Testis (tissue), 5 donors: ENCODE measurements around the gene SPIN2A. TPM values are rescaled to one million over a fixed set of nuclear protein-coding genes. Genes with fewer than 3 reads are reported as not detected.
A peak's percentile ranks its signal among the peaks of the same experiment; 100 is the strongest.
"Not testable (repeated sequence)": the region's sequence is repeated elsewhere in the genome, so short reads cannot be mapped to it uniquely, and the experiment has no call there.

Experiments
- DNase-seq: peaks from one replicate; pipeline ENCODE4 v3.0.0-alpha.2; 2019
- H3K27ac ChIP-seq, 2 donors: fragments of 200-600 bp; sonication (generic); one replicate each; pipeline ENCODE4 v1.5.1; 2019
- H3K27me3 ChIP-seq: fragments of 200-600 bp; sonication (generic); one replicate; pipeline ENCODE4 v1.5.1; 2019
- H3K36me3 ChIP-seq: fragments of 200-600 bp; sonication (generic); one replicate; pipeline ENCODE4 v1.5.1; 2017; ENCODE audit warnings: low read depth; ENCODE audit errors: missing control alignments
- H3K4me1 ChIP-seq: fragments of 200-600 bp; sonication (generic); one replicate; pipeline ENCODE4 v1.5.1; 2019
- H3K4me3 ChIP-seq, 2 donors: fragments of 200-600 bp; sonication (generic); one replicate each; pipeline ENCODE4 v1.5.1; 2017 to 2019
- H3K9me3 ChIP-seq: fragments of 200-600 bp; sonication (generic); one replicate; pipeline ENCODE4 v1.5.1; 2017
- POLR2A ChIP-seq: fragments of 450-650 bp; IDR thresholded peaks from one replicate; pipeline ENCODE4 v1.6.1; 2017; ENCODE audit warnings: antibody characterized with exemption, mild to moderate bottlenecking, moderate library complexity
- WGBS, 2 donors: methylation state at CpG; one replicate each; pipeline ENCODE4 v1.1.5; 2018; 5-methylcytosine and 5-hydroxymethylcytosine counted together
- intact Hi-C: fragments of 100-400 bp; cut with DNase I; formaldehyde crosslinking; loops from one replicate; pipeline ENCODE4 v1.15.1; 2023; ENCODE audit warnings: low total_unique reads
- long read RNA-seq, 2 donors: transcript quantifications; one replicate each; lab custom pipeline, GENCODE V29; 2026
- polyA plus RNA-seq: library from polyadenylated mRNA; stranded (reverse); fragments of 350-450 nt; fragmentation: Illumina TruSeq; extraction: RNeasy Lipid Tissue Mini Kit (QIAGEN cat#74804); gene quantifications from one replicate; pipeline ENCODE4 v1.2.3, GENCODE V29; 2014; ENCODE audit warnings: low read depth, low replicate concordance; ENCODE audit not compliant: insufficient read depth
- total RNA-seq, 2 donors: library from RNA; depleted of rRNA; stranded (reverse); fragments of >200 nt; gene quantifications; one replicate each; pipeline ENCODE4 v1.2.3, GENCODE V29; 2016
- TF ChIP-seq, protein P1 (sequence below), 3 experiments: fragments of 450-650 bp in 2 of 3; fragments of 200-600 bp in 1 of 3; sonication (generic) in 1 of 3; IDR thresholded peaks; one replicate each; pipeline ENCODE4 v1.5.1; 2016 to 2019; ENCODE audit warnings: antibody characterized with exemption in 3 of 3, mild to moderate bottlenecking in 2 of 3, moderate library complexity in 1 of 3

The SPIN2A gene
- total RNA-seq (under 1 TPM; 0.71 to 0.99 TPM), polyA plus RNA-seq (0.34 TPM)
- long read RNA-seq, donor 1: 0 reads
- long read RNA-seq, donor 2, partial matches to known transcripts: 0 of 2 reads
- long read RNA-seq, donor 2, other reads (novel, unspliced or antisense): 0 of 2 reads

DNA sequence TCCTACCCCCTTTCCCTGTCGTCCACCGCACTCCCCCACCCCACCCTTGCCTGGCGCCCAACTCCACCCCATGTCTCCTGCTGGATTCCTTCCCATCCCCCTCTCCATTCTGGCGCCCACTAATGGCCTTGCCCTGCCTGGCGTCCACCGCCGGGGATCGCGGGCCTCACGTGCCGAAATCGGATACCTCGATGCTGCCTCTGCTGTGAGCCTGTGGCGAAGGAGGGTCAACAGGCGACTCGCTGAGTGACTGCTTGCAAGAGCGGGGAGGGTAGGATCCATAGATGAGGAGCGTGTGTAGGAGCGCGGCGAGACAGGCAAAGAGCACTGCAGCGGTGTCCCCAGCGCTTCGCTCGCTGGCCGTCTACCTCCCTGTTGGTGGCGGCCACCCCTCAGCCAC is at the start of gene SPIN2A:
SPIN2A (minus strand) TSS at position 325 of the 400 bp plus-strand sequence. CDS start 800 bp downstream, outside the sequence.
- intact Hi-C loops, H3K4me1 ChIP-seq, H3K36me3 ChIP-seq, H3K4me3 ChIP-seq, DNase-seq, H3K27me3 ChIP-seq, H3K27ac ChIP-seq, H3K9me3 ChIP-seq: not testable (repeated sequence)
- 25 to 35% methylated on average over 13 to 26 of the region's 27 CpGs for WGBS, 2 donors

DNA sequence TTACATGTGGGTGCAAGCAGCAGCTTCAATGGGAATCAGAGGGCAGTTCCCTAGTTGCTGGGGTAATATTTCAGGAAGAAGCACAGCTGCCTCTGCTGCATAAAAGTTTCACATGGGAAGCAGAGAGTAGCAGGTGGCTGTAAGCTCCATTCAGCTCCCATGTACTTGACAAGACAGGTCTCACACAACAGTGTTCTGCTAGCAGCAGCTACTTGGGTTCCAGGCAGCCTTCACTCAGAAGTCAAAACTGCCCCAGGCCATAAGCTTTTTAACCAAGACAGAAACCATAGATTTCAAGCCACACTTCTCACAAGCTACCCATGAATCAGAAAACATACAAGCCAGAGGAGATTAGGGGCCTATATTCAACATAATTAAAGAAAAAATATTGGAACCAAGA is 41.4 kb upstream of the SPIN2A start:
- H3K4me1 ChIP-seq: no peaks in the 10 kb centered on the region
- H3K9me3 ChIP-seq: no peaks in the 10 kb centered on the region
- H3K27me3 ChIP-seq: no peaks in the 10 kb centered on the region
- no peak overlapping the region for H3K4me3 ChIP-seq
- no peak for DNase-seq
- H3K36me3 ChIP-seq: no peaks in the 10 kb centered on the region
- no peak overlapping the region for H3K27ac ChIP-seq
- TF ChIP-seq, protein P1, sequence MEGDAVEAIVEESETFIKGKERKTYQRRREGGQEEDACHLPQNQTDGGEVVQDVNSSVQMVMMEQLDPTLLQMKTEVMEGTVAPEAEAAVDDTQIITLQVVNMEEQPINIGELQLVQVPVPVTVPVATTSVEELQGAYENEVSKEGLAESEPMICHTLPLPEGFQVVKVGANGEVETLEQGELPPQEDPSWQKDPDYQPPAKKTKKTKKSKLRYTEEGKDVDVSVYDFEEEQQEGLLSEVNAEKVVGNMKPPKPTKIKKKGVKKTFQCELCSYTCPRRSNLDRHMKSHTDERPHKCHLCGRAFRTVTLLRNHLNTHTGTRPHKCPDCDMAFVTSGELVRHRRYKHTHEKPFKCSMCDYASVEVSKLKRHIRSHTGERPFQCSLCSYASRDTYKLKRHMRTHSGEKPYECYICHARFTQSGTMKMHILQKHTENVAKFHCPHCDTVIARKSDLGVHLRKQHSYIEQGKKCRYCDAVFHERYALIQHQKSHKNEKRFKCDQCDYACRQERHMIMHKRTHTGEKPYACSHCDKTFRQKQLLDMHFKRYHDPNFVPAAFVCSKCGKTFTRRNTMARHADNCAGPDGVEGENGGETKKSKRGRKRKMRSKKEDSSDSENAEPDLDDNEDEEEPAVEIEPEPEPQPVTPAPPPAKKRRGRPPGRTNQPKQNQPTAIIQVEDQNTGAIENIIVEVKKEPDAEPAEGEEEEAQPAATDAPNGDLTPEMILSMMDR (IDR thresholded peaks at IDR 0.05): no peak
- TF ChIP-seq POLR2A: no peak
- intact Hi-C loops: no loop called here

DNA sequence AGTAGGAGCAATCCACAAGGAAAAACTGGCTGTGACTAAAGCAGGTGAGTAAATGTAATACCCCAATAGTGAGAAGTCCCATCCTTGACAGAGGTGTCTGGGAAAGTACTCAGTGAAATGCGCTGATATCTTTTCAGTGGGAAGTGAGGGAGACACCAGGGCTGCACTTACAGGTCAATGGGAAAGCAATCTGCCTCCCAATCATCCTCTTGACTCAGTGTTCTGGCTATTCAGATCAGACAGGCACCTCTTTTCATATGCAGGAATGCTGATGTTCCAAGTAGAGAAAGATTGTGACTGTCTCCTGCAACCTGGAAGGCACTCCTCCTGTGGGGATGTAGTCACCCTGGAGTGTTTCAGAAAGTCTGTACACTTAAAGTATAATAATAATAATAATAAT is 39.9 kb upstream of the SPIN2A start:
- no peak for TF ChIP-seq POLR2A
- TF ChIP-seq, protein P1 (IDR thresholded peaks at IDR 0.05): no peak
- no peaks in the 10 kb centered on the region for H3K4me1 ChIP-seq
- intact Hi-C loops: no loop called here
- no peak overlapping the region for H3K4me3 ChIP-seq
- DNase-seq: no peak
- no peaks in the 10 kb centered on the region for H3K36me3 ChIP-seq
- H3K27me3 ChIP-seq: no peaks in the 10 kb centered on the region
- H3K27ac ChIP-seq: no peak overlapping the region
- 14 to 29% methylated on average over 1 of the region's 1 CpG for WGBS, 2 donors
- no peaks in the 10 kb centered on the region for H3K9me3 ChIP-seq

DNA sequence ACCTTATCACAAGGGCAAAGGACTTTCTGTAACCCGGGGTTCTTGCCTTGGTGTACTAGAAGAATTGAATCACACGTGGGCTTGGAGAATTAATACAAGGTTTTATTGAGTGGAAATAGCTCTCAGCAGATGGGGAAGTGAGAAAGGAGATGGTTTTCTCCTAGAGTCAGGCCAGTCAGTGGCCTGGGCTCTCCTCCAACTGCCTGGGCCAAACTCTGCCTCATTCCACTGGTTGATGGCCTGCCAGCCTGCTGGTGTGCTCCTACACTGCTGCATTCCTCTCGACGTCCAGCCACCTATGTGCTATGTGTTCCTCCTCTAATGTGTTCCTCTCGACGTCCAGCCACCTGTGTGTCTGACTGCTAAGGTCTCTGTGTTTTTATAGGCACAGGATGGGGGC is 35.3 kb upstream of the SPIN2A start:
- Histone ChIP-seq H3K36me3 (no peaks in the 10 kb centered on the region), H3K27ac (no peak overlapping the region), H3K9me3 (no peaks in the 10 kb centered on the region), H3K4me1 (no peaks in the 10 kb centered on the region), H3K4me3 (no peak overlapping the region), H3K27me3 (no peaks in the 10 kb centered on the region)
- TF ChIP-seq, protein P1 (IDR thresholded peaks at IDR 0.05): no peak
- no peak for TF ChIP-seq POLR2A
- no peak for DNase-seq
- WGBS, 2 donors: 63 to 64% methylated on average over 3 to 6 of the region's 6 CpGs
- intact Hi-C loops: no loop called here

DNA sequence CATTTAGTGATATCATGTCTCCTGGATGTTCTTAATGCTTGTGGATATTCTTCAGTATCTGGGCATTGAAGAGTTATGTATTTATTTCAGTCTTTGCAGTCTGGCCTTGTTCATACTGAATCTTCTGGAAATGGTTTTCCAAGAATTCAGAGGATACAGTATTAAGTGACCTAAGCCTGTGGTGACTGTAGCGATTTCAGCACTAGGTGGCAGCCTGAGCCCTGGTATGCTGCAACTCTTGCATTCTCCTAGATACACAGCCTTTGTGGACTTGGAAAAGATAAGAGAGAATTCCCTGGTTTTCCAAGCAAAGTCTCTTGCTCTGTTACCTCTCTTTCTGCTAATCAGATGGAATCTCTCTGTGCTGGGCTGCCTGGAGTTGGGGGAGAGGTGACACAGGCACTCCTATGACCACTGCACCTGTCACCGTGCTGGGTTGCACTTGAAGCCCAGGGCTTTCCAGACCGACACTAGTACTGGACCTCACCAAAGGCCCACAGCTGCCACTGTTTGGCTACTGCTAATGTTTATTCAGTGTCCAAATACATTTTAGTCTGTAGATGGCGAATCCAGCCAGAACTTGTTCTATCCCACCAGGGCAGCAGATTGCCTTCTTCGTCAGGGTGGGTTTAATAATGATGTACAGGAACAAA is 19.3 kb upstream of the SPIN2A start:
- Histone ChIP-seq H3K4me3 (no peak overlapping the region), H3K9me3 (no peaks in the 10 kb centered on the region), H3K4me1 (no peaks in the 10 kb centered on the region), H3K27me3 (no peaks in the 10 kb centered on the region), H3K27ac (no peak overlapping the region), H3K36me3 (no peaks in the 10 kb centered on the region)
- DNase-seq: peak; percentile 39
- intact Hi-C loops: no loop called here
- WGBS, 2 donors: 60 to 80% methylated on average over 3 to 5 of the region's 5 CpGs
- no peak for TF ChIP-seq POLR2A
- TF ChIP-seq, protein P1 (IDR thresholded peaks at IDR 0.05): peak in 1 of 3 experiments; percentile 12
